Measurements from ENCODE around the gene WDFY4.

DNA sequence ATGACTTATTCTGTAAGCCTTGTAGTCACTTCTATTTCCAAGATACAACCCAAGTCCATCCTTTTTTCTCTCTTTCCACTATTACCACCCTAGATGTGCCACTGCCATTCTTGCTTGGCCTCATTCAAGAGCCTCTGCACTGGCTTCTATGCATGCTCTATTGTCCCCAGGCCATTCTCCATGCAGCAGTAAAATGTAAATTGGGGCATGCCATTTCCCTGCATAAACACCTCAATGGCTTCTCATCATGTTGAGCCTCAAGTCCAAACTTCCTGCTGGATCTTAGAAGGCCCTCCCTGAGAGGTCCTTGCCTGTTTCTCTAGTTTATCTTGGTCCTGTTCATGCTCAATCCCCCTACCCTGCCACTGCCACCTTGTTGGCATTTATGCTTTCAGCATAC is 23.2 kb upstream of the WDFY4 start:
- TF ChIP-seq ZNF384 (IDR thresholded peaks at IDR 0.05) (no peak), BHLHE40 (IDR thresholded peaks at IDR 0.05; ENCODE audit: borderline replicate concordance) (no peak), FOXK2 (IDR thresholded peaks at IDR 0.05) (no peak), NFRKB (IDR thresholded peaks at IDR 0.05) (no peak), FOXM1 (IDR thresholded peaks at IDR 0.05; ENCODE audit: borderline replicate concordance) (no peak), HDGF (IDR thresholded peaks at IDR 0.05; ENCODE audit: borderline replicate concordance) (no peak), SP1 (IDR thresholded peaks at IDR 0.05) (no peak), FOXA1 (IDR thresholded peaks at IDR 0.05) (no peak), ARNT (IDR thresholded peaks at IDR 0.05) (no peak)

All from HEK293T (cell line).